DND-41 (cell line): ENCODE results near the gene MED17.

Experiments
- CTCF ChIP-seq: IDR thresholded peaks from 2 replicates; pipeline ENCODE4 v1.5.1; 2012; ENCODE audit warnings: borderline replicate concordance, low read length, moderate library complexity, mild to moderate bottlenecking; ENCODE audit not compliant: poor library complexity, severe bottlenecking; ENCODE audit errors: extremely low read depth
- EZH2 ChIP-seq: IDR thresholded peaks from 3 replicates; pipeline ENCODE4 v1.6.1; 2012; ENCODE audit warnings: borderline replicate concordance, low read depth, mild to moderate bottlenecking, moderate library complexity, low read length, inconsistent platforms; ENCODE audit not compliant: severe bottlenecking

GRCh38 chr11:93783765-93784144 lies 327 bp upstream of the MED17 start:
- TF ChIP-seq CTCF (no peak), EZH2 (no peak)
